H9 (cell line): ENCODE results near the gene ZNF444. TPM values are rescaled to one million over a fixed set of nuclear protein-coding genes. Genes with fewer than 3 reads are reported as not detected.
A peak's percentile ranks its signal among the peaks of the same experiment; 100 is the strongest.
"Not testable (repeated sequence)": the region's sequence is repeated elsewhere in the genome, so short reads cannot be mapped to it uniquely, and the experiment has no call there.

ENCODE experiments used
- DNase-seq: peaks from one replicate; pipeline ENCODE4 v3.0.0-alpha.2; 2017
- H2AFZ ChIP-seq: one replicate; pipeline ENCODE4 v1.6.1; 2013; ENCODE audit warnings: mild to moderate bottlenecking, low read length, control low read depth, moderate library complexity
- H2AK5ac ChIP-seq: 2 replicates; pipeline ENCODE4 v1.6.1; 2013; ENCODE audit warnings: low read length, control low read depth, mixed read lengths; ENCODE audit not compliant: insufficient read length
- H2BK120ac ChIP-seq: one replicate; pipeline ENCODE4 v1.6.1; 2013; ENCODE audit warnings: low read depth, mild to moderate bottlenecking, low read length, control low read depth, inconsistent platforms; ENCODE audit not compliant: poor library complexity, severe bottlenecking
- H2BK12ac ChIP-seq: 2 replicates; pipeline ENCODE4 v1.6.1; 2013; ENCODE audit warnings: low read length, control low read depth, mixed read lengths, low read depth; ENCODE audit not compliant: insufficient read length
- H2BK15ac ChIP-seq: 2 replicates; pipeline ENCODE4 v1.6.1; 2013; ENCODE audit warnings: low read depth, low read length, control low read depth
- H2BK20ac ChIP-seq: one replicate; pipeline ENCODE4 v1.6.1; 2013; ENCODE audit warnings: low read depth, mild to moderate bottlenecking, low read length, control low read depth, inconsistent platforms; ENCODE audit not compliant: poor library complexity, severe bottlenecking
- H2BK5ac ChIP-seq: 2 replicates; pipeline ENCODE4 v1.6.1; 2013; ENCODE audit warnings: low read length, control low read depth, mixed read lengths; ENCODE audit not compliant: insufficient read length
- H3K14ac ChIP-seq: 2 replicates; pipeline ENCODE4 v1.6.1; 2013; ENCODE audit warnings: low read length, control low read depth; ENCODE audit not compliant: insufficient read depth
- H3K18ac ChIP-seq: 2 replicates; pipeline ENCODE4 v1.6.1; 2013; ENCODE audit warnings: low read depth, mild to moderate bottlenecking, mixed read lengths, low read length, control low read depth; ENCODE audit not compliant: insufficient read length
- H3K23ac ChIP-seq: 2 replicates; pipeline ENCODE4 v1.6.1; 2013; ENCODE audit warnings: low read length, control low read depth, mixed read lengths, low read depth; ENCODE audit not compliant: insufficient read length
- H3K23me2 ChIP-seq: 2 replicates; pipeline ENCODE4 v1.6.1; 2013; ENCODE audit warnings: low read depth, mild to moderate bottlenecking, mixed read lengths, low read length, control low read depth; ENCODE audit not compliant: insufficient read length, poor library complexity, severe bottlenecking
- H3K27ac ChIP-seq: 2 replicates; pipeline ENCODE4 v1.5.1; 2013; ENCODE audit warnings: low read length, control low read depth, mixed read lengths, low read depth; ENCODE audit not compliant: insufficient read length
- H3K27me3 ChIP-seq: 2 replicates; pipeline ENCODE4 v1.6.1; 2013; ENCODE audit warnings: low read length, control low read depth, inconsistent platforms; ENCODE audit not compliant: insufficient read depth
- H3K4ac ChIP-seq: 2 replicates; pipeline ENCODE4 v1.6.1; 2013; ENCODE audit warnings: low read depth, mild to moderate bottlenecking, control low read depth, inconsistent platforms, low read length, moderate library complexity
- H3K4me1 ChIP-seq: 2 replicates; pipeline ENCODE4 v1.6.1; 2013; ENCODE audit warnings: low read length, control low read depth, inconsistent platforms; ENCODE audit not compliant: insufficient read depth
- H3K4me2 ChIP-seq: 2 replicates; pipeline ENCODE4 v1.6.1; 2013; ENCODE audit warnings: low read length, control low read depth, mixed read lengths; ENCODE audit not compliant: insufficient read length, insufficient read depth
- H3K56ac ChIP-seq: 2 replicates; pipeline ENCODE4 v1.6.1; 2013; ENCODE audit warnings: low read depth, mild to moderate bottlenecking, mixed read lengths, low read length, control low read depth; ENCODE audit not compliant: insufficient read length
- H3K79me1 ChIP-seq: 2 replicates; pipeline ENCODE4 v1.6.1; 2013; ENCODE audit warnings: low read depth, mild to moderate bottlenecking, moderate library complexity, low read length, control low read depth, inconsistent platforms; ENCODE audit not compliant: insufficient read depth, poor library complexity, severe bottlenecking
- H3K79me2 ChIP-seq: 2 replicates; pipeline ENCODE4 v1.6.1; 2013; ENCODE audit warnings: low read length, control low read depth, inconsistent platforms; ENCODE audit not compliant: insufficient read depth
- H3K9ac ChIP-seq: 2 replicates; pipeline ENCODE4 v1.6.1; 2013; ENCODE audit warnings: low read length, control low read depth, mixed read lengths; ENCODE audit not compliant: insufficient read length; ENCODE audit errors: extremely low read depth
- H3K9me3 ChIP-seq: one replicate; pipeline ENCODE4 v1.6.1; 2013; ENCODE audit warnings: low read depth, low read length, inconsistent platforms; ENCODE audit not compliant: control insufficient read depth
- H3T11ph ChIP-seq: one replicate; pipeline ENCODE4 v1.6.1; 2013; ENCODE audit warnings: mild to moderate bottlenecking, low read length, control low read depth, inconsistent platforms
- H4K20me1 ChIP-seq: one replicate; pipeline ENCODE4 v1.6.1; 2013; ENCODE audit not compliant: control insufficient read depth, insufficient read length, insufficient read depth
- H4K5ac ChIP-seq: 2 replicates; pipeline ENCODE4 v1.6.1; 2013; ENCODE audit warnings: low read depth, mild to moderate bottlenecking, mixed read lengths, low read length, control low read depth; ENCODE audit not compliant: insufficient read length
- H4K8ac ChIP-seq: replicated peaks from 2 replicates; pipeline ENCODE4 v1.6.1; 2013; ENCODE audit warnings: low read length, control low read depth, mixed read lengths, low read depth; ENCODE audit not compliant: insufficient read length
- H4K91ac ChIP-seq: 2 replicates; pipeline ENCODE4 v1.6.1; 2013; ENCODE audit warnings: low read depth, mild to moderate bottlenecking, moderate library complexity, mixed read lengths, low read length, control low read depth; ENCODE audit not compliant: insufficient read length
- H3K27ac Mint-ChIP-seq, 3 experiments: 2 replicates in 2 of 3; 3 replicates in 1 of 3; pipeline ENCODE4 v1.8.0; 2020 to 2021; ENCODE audit warnings: mixed read lengths in 3 of 3, mild to moderate bottlenecking in 1 of 3, moderate library complexity in 1 of 3
- H3K27me3 Mint-ChIP-seq: 2 replicates; pipeline ENCODE4 v1.8.0; 2021; ENCODE audit warnings: low read depth, mild to moderate bottlenecking, moderate library complexity, mixed read lengths
- H3K36me3 Mint-ChIP-seq, 3 experiments: 2 replicates in 2 of 3; 3 replicates in 1 of 3; pipeline ENCODE4 v1.8.0; 2020 to 2021; ENCODE audit warnings: low read depth in 3 of 3, mixed read lengths in 3 of 3; ENCODE audit not compliant: insufficient read depth in 1 of 3
- H3K4me1 Mint-ChIP-seq, 2 experiments: 2 replicates each; pipeline ENCODE4 v1.8.0; 2020; ENCODE audit warnings: mixed read lengths in 2 of 2
- H3K4me3 Mint-ChIP-seq, 2 experiments: 2 replicates in 1 of 2; 3 replicates in 1 of 2; pipeline ENCODE4 v1.8.0; 2020 to 2021; ENCODE audit warnings: mild to moderate bottlenecking in 2 of 2, mixed read lengths in 2 of 2, moderate library complexity in 1 of 2
- H3K9me3 Mint-ChIP-seq, 2 experiments: 2 replicates in 1 of 2; 3 replicates in 1 of 2; pipeline ENCODE4 v1.8.0; 2020; ENCODE audit warnings: mild to moderate bottlenecking in 2 of 2, mixed read lengths in 2 of 2, moderate library complexity in 1 of 2
- CTCF ChIP-seq: fragments of 200-600 bp; sonication (generic); conservative IDR thresholded peaks from 3 replicates; pipeline ENCODE4 v1.8.0; 2021; ENCODE audit warnings: antibody characterized with exemption, mild to moderate bottlenecking
- WGBS: extraction: QIAGEN DNeasy Blood & Tissue Kit; methylation state at CpG from one replicate; pipeline ENCODE4 v1.1.7; 2013; ENCODE audit warnings: missing lambda C conversion rate, low lambda C conversion rate, mixed read lengths; ENCODE audit not compliant: insufficient read length; ENCODE audit errors: extremely low coverage; 5-methylcytosine and 5-hydroxymethylcytosine counted together
- total RNA-seq: library from RNA; stranded (reverse); gene quantifications from 2 replicates; pipeline ENCODE4 v1.2.1, GENCODE V29; 2021

Gene ZNF444
- total RNA-seq, 1 experiment from 2014 or later = 49.7 TPM

DNA sequence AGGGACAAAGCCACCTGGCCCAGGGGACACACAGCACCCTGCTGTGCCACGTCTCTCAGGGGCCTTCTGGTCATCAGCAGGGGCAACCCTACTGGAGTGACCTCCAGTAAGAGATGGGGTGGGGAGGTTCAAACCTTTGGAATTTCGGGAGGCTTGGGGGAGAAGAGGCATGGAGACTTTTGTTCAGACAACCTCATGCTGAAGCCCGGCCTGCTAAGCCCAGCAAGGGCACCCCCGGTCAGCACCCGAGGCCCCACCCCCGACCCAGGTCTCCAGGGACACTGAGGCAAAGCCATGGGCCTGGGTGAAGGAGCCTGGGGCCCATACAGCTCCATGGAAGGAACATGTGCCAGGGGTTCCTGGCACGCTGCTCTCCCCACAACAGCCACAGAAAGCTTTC is 43.3 kb upstream of the ZNF444 start:
- H3K79me1 ChIP-seq = peaks cover 4% of the 10 kb centered on the region
- H2BK5ac ChIP-seq = no peak overlapping the region
- no CpG with 5 or more reads among the region's 7 CpGs for WGBS
- H3K4me2 ChIP-seq = no peak overlapping the region
- H4K5ac ChIP-seq = no peak overlapping the region
- H3K23ac ChIP-seq = no peak overlapping the region
- peaks cover 2% of the 10 kb centered on the region for H4K20me1 ChIP-seq
- Mint-ChIP-seq H3K27me3 (no peaks in the 10 kb centered on the region), H3K9me3 (peaks cover 5 to 8% of the 10 kb centered on the region in 2 experiments; a peak in 2 of 5 replicates), H3K36me3 (peaks cover 43 to 60% (median 59%) of the 10 kb centered on the region in 3 experiments), H3K27ac (peak overlapping the region in 1 of 3 experiments; percentile 83; a peak in 1 of 7 replicates), H3K4me1 (peaks cover 3% of the 10 kb centered on the region in 2 experiments; a peak in 2 of 4 replicates), H3K4me3 (no peak overlapping the region)
- H2AFZ ChIP-seq = no peak overlapping the region
- no peak overlapping the region for H3K56ac ChIP-seq
- H3K27ac ChIP-seq = no peak overlapping the region
- no peak overlapping the region for H3K9ac ChIP-seq
- no peak overlapping the region for H2BK120ac ChIP-seq
- no peak overlapping the region for H2BK15ac ChIP-seq
- no peak overlapping the region for H3K14ac ChIP-seq
- TF ChIP-seq CTCF = no peak
- no peaks in the 10 kb centered on the region for H3K4me1 ChIP-seq
- H3K27me3 ChIP-seq = no peaks in the 10 kb centered on the region
- H3K79me2 ChIP-seq = no peaks in the 10 kb centered on the region; the same call in 1 of the 2 replicates
- H2BK12ac ChIP-seq = no peak overlapping the region
- no peak overlapping the region for H4K91ac ChIP-seq
- H3K18ac ChIP-seq = no peak overlapping the region
- H2BK20ac ChIP-seq = no peak overlapping the region
- H3K9me3 ChIP-seq = no peaks in the 10 kb centered on the region
- no peaks in the 10 kb centered on the region for H3K23me2 ChIP-seq
- no peak for DNase-seq
- H4K8ac ChIP-seq = no peak overlapping the region
- no peak overlapping the region for H2AK5ac ChIP-seq
- no peak overlapping the region for H3K4ac ChIP-seq
- H3T11ph ChIP-seq = no peak overlapping the region

DNA sequence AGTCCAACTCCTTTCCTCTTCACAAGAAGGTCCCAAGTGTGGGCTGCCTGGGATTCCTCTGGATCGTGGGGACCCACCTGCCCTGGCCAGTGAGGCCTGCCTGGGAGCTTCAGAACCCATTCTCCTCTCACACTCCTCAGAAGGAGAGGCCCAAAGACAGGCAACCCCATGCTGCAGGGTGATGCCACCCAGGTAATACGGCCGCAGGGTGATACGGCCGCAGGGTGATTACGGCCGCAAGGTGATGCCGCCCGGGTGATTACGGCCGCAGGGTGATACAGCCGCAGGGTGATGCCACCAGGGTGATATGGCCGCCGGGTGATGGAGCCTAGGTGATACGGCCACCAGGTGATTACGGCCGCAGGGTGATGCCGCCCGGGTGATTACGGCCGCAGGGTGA is 42.9 kb upstream of the ZNF444 start:
- H2BK15ac ChIP-seq, H3K9ac ChIP-seq, H3K4ac ChIP-seq, H4K5ac ChIP-seq, H2BK120ac ChIP-seq, H3K79me2 ChIP-seq, H2AFZ ChIP-seq, H4K20me1 ChIP-seq, H3K27ac ChIP-seq, H3K4me3 Mint-ChIP-seq, H3T11ph ChIP-seq, H2BK5ac ChIP-seq, DNase-seq, H3K23ac ChIP-seq, H3K4me1 Mint-ChIP-seq, H2AK5ac ChIP-seq, H3K18ac ChIP-seq, H3K27ac Mint-ChIP-seq, H3K27me3 ChIP-seq, H2BK12ac ChIP-seq, H3K23me2 ChIP-seq, H3K9me3 ChIP-seq, H3K9me3 Mint-ChIP-seq, H3K56ac ChIP-seq, H3K27me3 Mint-ChIP-seq, H4K91ac ChIP-seq, H3K4me1 ChIP-seq, H3K79me1 ChIP-seq, H3K14ac ChIP-seq, H3K4me2 ChIP-seq, H2BK20ac ChIP-seq, H4K8ac ChIP-seq: not testable (repeated sequence)
- peaks cover 38 to 56% (median 55%) of the 10 kb centered on the region in 3 experiments for H3K36me3 Mint-ChIP-seq
- WGBS = no CpG with 5 or more reads among the region's 21 CpGs
